Activated naive CD4-positive, alpha-beta T cell treated with anti-CD3 and anti-CD28 coated beads, Interleukin-2, amount 50 U/mL, for 24 hours (primary cell): ENCODE measurements around the gene TMEM125.

Source experiments
- H3K27ac Mint-ChIP-seq: one replicate; pipeline ENCODE4 v1.8.0; 2021; ENCODE audit warnings: mild to moderate bottlenecking, mixed read lengths
- H3K27me3 Mint-ChIP-seq: one replicate; pipeline ENCODE4 v1.8.0; 2021; ENCODE audit warnings: mixed read lengths
- H3K36me3 Mint-ChIP-seq: one replicate; pipeline ENCODE4 v1.8.0; 2021; ENCODE audit warnings: mixed read lengths
- H3K4me1 Mint-ChIP-seq: one replicate; pipeline ENCODE4 v1.8.0; 2021; ENCODE audit warnings: mixed read lengths
- H3K4me3 Mint-ChIP-seq: one replicate; pipeline ENCODE4 v1.8.0; 2021; ENCODE audit warnings: mild to moderate bottlenecking, mixed read lengths
- H3K9me3 Mint-ChIP-seq: one replicate; pipeline ENCODE4 v1.8.0; 2021; ENCODE audit warnings: mixed read lengths

Gene TMEM125

DNA sequence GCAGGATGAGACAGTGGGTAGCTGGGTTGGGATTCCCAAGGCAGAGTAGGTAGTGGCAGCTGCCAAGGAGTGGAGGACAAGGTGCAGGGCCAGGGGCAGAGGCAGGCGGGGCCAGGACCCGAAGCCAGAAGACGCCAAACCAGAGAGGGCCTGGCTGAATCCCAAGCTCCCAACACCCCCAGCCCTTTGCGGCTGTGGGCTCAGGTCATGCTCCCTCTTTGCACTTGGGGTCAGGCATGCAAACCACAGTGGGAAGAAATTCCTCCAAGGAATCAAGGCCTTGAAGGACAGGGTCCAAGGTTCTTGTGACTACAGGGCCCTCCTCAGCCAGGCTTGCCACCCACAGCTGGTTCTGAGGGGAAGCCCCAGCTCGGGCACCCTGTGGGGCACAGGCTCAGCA, 9.4 kb downstream of the TMEM125 start:
- Mint-ChIP-seq H3K4me3 (no peak overlapping the region), H3K4me1 (peaks cover 14% of the 10 kb centered on the region), H3K36me3 (peaks cover 4% of the 10 kb centered on the region), H3K27ac (no peak overlapping the region), H3K9me3 (peaks cover 10% of the 10 kb centered on the region), H3K27me3 (peaks cover 1% of the 10 kb centered on the region)

DNA sequence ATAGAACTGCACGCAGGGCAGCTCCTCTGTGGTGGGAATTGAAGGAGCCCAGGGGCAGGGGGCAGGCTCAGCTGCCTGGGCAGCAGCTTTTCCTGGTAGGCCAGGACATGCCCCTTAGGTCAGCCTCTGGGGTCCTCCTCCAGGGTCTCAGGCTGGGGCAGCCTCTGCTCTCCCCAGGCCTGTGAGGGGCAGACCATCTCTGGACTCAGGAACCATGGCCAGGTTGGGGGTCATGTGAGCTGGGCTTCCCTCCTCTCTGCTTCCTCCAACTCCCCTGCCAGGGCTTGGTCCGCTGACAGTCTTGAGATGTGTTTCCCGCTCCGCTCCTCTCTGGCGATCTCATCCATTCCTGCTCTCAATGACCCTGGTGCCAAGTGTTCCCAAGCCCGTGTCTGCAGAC, 9.9 kb downstream of the TMEM125 start:
- Mint-ChIP-seq H3K27ac (no peak overlapping the region), H3K27me3 (peaks cover 1% of the 10 kb centered on the region), H3K4me1 (peaks cover 9% of the 10 kb centered on the region), H3K9me3 (peaks cover 6% of the 10 kb centered on the region), H3K36me3 (peaks cover 1% of the 10 kb centered on the region), H3K4me3 (no peak overlapping the region)

GRCh38 chr1:43280692-43281091, 10.9 kb downstream of the TMEM125 start:
- Mint-ChIP-seq H3K27ac (no peak overlapping the region), H3K9me3 (no peaks in the 10 kb centered on the region), H3K4me1 (no peaks in the 10 kb centered on the region), H3K36me3 (no peaks in the 10 kb centered on the region), H3K27me3 (peaks cover 1% of the 10 kb centered on the region), H3K4me3 (no peak overlapping the region)

- Mint-ChIP-seq H3K27me3 (peaks cover 1% of the 10 kb centered on the region), H3K9me3 (no peaks in the 10 kb centered on the region), H3K27ac (no peak overlapping the region), H3K4me3 (no peak overlapping the region), H3K4me1 (no peaks in the 10 kb centered on the region), H3K36me3 (no peaks in the 10 kb centered on the region)
Observed at GRCh38 chr1:43282220-43283195, 12.7 kb downstream of the TMEM125 start.

DNA sequence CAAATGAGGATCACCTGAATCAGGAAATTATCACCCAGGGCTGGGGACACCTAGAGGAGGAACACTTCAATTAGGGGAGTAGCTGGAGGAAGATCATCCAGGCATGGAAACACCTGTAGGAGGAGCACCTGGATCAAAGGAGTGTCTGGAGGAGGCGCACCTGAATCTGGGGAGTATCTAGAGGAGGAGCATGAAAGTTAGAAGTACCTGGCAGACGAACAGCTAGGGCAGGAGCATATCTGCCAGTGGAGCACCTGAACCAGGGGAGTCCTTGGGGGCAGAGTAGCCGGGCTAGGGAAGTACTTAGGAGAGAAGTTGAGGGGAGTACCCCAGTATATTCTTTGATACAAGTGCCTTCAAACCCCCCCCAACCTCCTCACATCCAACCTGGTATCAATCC, 14.3 kb downstream of the TMEM125 start:
- Mint-ChIP-seq H3K9me3 (no peaks in the 10 kb centered on the region), H3K4me3 (no peak overlapping the region), H3K27ac (no peak overlapping the region), H3K4me1 (no peaks in the 10 kb centered on the region), H3K36me3 (no peaks in the 10 kb centered on the region), H3K27me3 (peaks cover 1% of the 10 kb centered on the region)

DNA sequence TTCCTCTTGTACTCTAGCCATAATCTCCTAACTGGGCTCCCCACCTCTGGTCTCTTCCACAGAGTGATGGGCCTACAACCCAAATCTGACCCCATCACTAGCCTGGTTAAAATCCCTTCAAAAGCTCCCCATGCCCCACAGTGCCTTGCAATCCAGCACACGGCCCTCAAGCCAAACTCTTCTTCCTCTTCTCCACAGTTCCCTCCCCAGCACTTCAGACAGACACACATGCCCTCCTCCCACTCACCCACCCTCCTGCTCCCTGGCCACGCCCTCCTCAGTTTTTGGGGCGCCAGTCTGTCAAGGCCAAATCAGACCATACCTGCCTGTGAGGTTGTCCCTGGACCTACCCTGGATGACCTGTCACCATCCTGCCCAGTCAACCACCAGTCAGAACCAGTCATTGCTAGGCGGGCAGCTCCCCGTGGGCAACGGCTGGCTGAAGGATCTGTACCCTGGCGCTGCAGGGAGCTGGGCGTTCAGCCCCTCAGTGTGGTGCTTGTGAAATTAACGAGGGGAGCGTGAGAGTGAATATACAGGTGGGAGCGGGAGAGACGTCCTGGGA, 14.8 kb downstream of the TMEM125 start:
- H3K27me3 Mint-ChIP-seq: peaks cover 1% of the 10 kb centered on the region
- peak overlapping the region; percentile 21 for H3K27ac Mint-ChIP-seq
- no peaks in the 10 kb centered on the region for H3K9me3 Mint-ChIP-seq
- no peaks in the 10 kb centered on the region for H3K36me3 Mint-ChIP-seq
- no peak overlapping the region for H3K4me3 Mint-ChIP-seq
- H3K4me1 Mint-ChIP-seq: no peaks in the 10 kb centered on the region

DNA sequence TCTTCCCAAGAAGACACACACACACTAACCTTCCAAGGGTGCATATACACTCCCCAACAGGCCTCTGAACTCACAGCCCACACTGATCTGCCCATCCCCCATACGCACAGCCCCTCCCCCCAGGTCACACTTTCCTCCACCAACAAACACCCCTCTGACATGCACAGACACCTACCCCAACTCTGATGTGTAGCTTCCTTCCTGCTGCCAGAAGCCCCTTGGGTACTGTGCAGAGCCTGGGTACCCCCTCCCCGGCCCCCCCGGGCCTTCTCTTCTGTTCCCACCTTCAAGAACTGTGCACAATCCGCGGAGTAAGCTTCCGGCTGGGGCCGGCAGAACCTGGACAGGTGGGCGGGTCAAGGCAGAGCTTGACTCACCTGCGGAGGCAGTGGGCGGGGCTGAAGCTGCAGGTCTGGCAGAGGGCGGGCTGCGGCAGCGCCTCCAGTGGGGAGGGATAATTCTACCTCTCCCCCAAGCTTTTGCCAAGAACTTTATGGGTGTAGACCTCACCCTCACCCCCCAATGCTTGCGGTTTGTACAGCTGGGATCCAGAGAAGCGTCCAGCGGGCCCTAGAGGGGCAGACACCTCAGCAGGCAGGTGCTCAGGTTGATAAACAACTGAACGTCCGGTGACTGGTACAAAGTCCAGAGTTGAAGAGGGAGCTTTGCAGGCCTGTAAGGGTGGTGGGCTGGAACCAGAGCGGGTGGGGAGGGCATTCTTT, 15.6 kb downstream of the TMEM125 start, which contains the start of gene C1orf210:
TSS of gene C1orf210 (minus strand) at position 313 of the 722 bp plus-strand sequence. CDS start 2,311 bp downstream, outside the sequence.
- no peak within 1 kb of the TSS for H3K4me3 Mint-ChIP-seq
- H3K9me3 Mint-ChIP-seq: no peaks in the 10 kb centered on the region
- no peaks in the 10 kb centered on the region for H3K4me1 Mint-ChIP-seq
- H3K36me3 Mint-ChIP-seq: no peaks in the 10 kb centered on the region
- H3K27me3 Mint-ChIP-seq: peaks cover 1% of the 10 kb centered on the region
- H3K27ac Mint-ChIP-seq: peak within 1 kb of the TSS; percentile 21

- no peaks in the 10 kb centered on the region for H3K9me3 Mint-ChIP-seq
- no peaks in the 10 kb centered on the region for H3K4me1 Mint-ChIP-seq
- H3K27me3 Mint-ChIP-seq: peaks cover 1% of the 10 kb centered on the region
- no peak overlapping the region for H3K27ac Mint-ChIP-seq
- H3K36me3 Mint-ChIP-seq: no peaks in the 10 kb centered on the region
- H3K4me3 Mint-ChIP-seq: no peak overlapping the region
Observed at GRCh38 chr1:43286115-43286514, 16.3 kb downstream of the TMEM125 start.

GRCh38 chr1:43286533-43286932, 16.8 kb downstream of the TMEM125 start:
- H3K9me3 Mint-ChIP-seq: no peaks in the 10 kb centered on the region
- no peak overlapping the region for H3K27ac Mint-ChIP-seq
- H3K4me1 Mint-ChIP-seq: no peaks in the 10 kb centered on the region
- no peaks in the 10 kb centered on the region for H3K36me3 Mint-ChIP-seq
- no peak overlapping the region for H3K4me3 Mint-ChIP-seq
- H3K27me3 Mint-ChIP-seq: peaks cover 1% of the 10 kb centered on the region

GRCh38 chr1:43288058-43288784, 18.4 kb downstream of the TMEM125 start:
- no peaks in the 10 kb centered on the region for H3K36me3 Mint-ChIP-seq
- H3K27ac Mint-ChIP-seq: no peak overlapping the region
- no peaks in the 10 kb centered on the region for H3K4me1 Mint-ChIP-seq
- peaks cover 1% of the 10 kb centered on the region for H3K27me3 Mint-ChIP-seq
- H3K4me3 Mint-ChIP-seq: no peak overlapping the region
- no peaks in the 10 kb centered on the region for H3K9me3 Mint-ChIP-seq

DNA sequence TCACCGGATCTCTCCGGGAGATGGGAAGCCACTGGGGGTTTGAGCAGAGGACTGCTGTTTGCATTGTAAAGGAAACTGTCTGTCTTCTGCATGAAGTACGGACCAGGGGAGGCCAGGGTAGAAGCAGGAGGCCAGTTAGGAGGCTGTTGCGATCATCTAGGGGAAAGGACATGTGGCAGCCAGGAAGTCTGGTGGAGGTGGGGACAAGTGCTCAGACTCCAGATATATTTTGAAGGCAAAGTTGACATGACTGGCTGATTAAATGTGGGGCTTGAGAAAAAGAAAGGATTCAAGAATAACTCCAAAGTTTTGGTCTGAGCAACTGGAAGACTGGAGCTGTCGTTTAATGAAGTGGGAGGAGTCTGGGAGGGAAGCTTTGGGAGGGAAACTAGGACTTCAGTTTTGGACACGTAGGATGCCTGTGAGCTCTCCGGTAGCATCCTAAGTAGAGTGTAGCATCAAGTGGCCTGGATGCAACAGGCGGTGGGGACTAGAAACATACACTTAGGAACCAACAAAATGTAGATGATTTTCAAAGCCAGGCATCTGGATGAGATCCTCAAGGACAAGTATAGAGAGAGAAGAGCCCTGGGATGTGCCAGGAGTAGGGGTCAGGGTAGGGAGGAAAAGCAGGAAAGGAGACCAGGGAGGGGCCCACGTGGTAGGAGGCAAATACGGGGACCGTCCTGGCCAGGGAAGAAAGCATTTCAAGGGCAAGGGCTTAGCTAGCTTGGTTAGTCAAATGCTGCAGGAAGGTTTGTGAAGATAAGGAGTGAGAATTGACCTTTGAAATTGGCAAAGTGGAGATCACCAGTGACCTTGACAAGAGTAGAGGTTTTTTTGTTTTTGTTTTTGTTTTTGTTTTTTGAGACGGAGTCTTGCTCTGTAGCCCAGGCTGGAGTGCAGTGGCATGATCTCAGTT, 19.3 kb downstream of the TMEM125 start:
- Mint-ChIP-seq H3K27ac (no peak overlapping the region), H3K27me3 (peaks cover 1% of the 10 kb centered on the region), H3K9me3 (no peaks in the 10 kb centered on the region), H3K36me3 (no peaks in the 10 kb centered on the region), H3K4me3 (no peak overlapping the region), H3K4me1 (no peaks in the 10 kb centered on the region)

GRCh38 chr1:43292216-43292615, 22.4 kb downstream of the TMEM125 start:
- Mint-ChIP-seq H3K27me3 (peaks cover 1% of the 10 kb centered on the region), H3K9me3 (no peaks in the 10 kb centered on the region), H3K4me3 (no peak overlapping the region), H3K4me1 (peaks cover 22% of the 10 kb centered on the region), H3K27ac (no peak overlapping the region), H3K36me3 (no peaks in the 10 kb centered on the region)

GRCh38 chr1:43292679-43293078, 22.9 kb downstream of the TMEM125 start:
- Mint-ChIP-seq H3K4me1 (peaks cover 22% of the 10 kb centered on the region), H3K4me3 (no peak overlapping the region), H3K27me3 (peaks cover 1% of the 10 kb centered on the region), H3K9me3 (no peaks in the 10 kb centered on the region), H3K36me3 (no peaks in the 10 kb centered on the region), H3K27ac (no peak overlapping the region)

DNA sequence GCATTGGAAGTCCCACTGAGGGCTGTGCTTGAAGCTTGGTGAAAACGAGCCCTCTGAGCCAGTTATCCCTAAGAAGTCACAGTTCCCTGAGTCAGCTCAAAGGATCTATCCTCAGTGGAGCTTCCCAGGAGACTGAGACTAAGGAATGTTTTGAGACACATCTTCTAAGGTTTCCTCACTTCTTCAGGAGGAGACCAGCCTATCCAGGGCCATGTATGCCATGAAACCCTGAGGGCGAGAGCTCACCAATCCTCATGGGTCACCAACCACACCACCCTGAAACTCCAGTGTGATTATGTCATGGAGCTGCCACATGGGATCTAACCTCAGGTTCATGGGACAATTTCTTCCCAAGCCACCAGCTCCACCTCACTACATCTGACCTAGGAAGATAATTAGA, 23.4 kb downstream of the TMEM125 start:
- H3K36me3 Mint-ChIP-seq: no peaks in the 10 kb centered on the region

More for the DNA sequence above, 23.4 kb downstream of the TMEM125 start:
- Mint-ChIP-seq H3K9me3 (no peaks in the 10 kb centered on the region), H3K27ac (peak overlapping the region; percentile 59), H3K4me1 (peaks cover 22% of the 10 kb centered on the region), H3K4me3 (no peak overlapping the region), H3K27me3 (no peaks in the 10 kb centered on the region)
